Measurements from ENCODE around the gene MATK. TPM values are rescaled to one million over a fixed set of nuclear protein-coding genes. Genes with fewer than 3 reads are reported as not detected.
"Not testable (repeated sequence)": the region's sequence is repeated elsewhere in the genome, so short reads cannot be mapped to it uniquely, and the experiment has no call there.

Gene MATK
- total RNA-seq, 2 donors from 2014 or later: 0.78 TPM; not detected in 1

DNA sequence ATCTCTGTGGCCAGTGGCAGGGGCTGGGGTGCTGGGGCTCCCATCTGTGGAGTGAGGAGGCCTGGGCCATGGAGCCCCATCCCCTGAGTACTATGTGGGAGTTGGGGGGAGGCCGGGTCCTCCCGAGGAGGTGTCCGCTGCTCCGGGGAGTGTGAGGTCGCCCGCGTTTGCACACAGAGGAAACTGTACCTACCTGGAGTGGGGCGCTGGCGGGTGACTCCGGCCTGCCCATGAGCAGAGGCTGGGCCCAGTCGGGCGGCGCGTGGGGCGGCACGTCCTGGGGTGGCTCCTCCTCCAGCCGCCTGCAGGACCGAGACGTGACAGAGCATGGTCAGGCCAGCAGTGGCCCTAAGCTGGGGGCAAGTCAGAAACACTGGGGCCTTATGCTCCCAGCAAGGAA is 33.8 kb upstream of the MATK start:
- TF ChIP-seq, protein P1, sequence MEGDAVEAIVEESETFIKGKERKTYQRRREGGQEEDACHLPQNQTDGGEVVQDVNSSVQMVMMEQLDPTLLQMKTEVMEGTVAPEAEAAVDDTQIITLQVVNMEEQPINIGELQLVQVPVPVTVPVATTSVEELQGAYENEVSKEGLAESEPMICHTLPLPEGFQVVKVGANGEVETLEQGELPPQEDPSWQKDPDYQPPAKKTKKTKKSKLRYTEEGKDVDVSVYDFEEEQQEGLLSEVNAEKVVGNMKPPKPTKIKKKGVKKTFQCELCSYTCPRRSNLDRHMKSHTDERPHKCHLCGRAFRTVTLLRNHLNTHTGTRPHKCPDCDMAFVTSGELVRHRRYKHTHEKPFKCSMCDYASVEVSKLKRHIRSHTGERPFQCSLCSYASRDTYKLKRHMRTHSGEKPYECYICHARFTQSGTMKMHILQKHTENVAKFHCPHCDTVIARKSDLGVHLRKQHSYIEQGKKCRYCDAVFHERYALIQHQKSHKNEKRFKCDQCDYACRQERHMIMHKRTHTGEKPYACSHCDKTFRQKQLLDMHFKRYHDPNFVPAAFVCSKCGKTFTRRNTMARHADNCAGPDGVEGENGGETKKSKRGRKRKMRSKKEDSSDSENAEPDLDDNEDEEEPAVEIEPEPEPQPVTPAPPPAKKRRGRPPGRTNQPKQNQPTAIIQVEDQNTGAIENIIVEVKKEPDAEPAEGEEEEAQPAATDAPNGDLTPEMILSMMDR (IDR thresholded peaks at IDR 0.05): no peak
- no peak for TF ChIP-seq POLR2A (IDR thresholded peaks at IDR 0.05)
- intact Hi-C loops (cut with DNase I): loop anchor here (5.0 kb wide), 1 partner anchor 153 kb away; no protein-coding TSS in a partner anchor
- H3K27me3 ChIP-seq: no peaks in the 10 kb centered on the region
- H3K4me3 ChIP-seq: no peak overlapping the region
- H3K27ac ChIP-seq: no peak overlapping the region
- H3K9me3 ChIP-seq: no peaks in the 10 kb centered on the region
- H3K4me1 ChIP-seq: no peaks in the 10 kb centered on the region
- DNase-seq (no peak), ATAC-seq (no peak)
- H3K36me3 ChIP-seq (replicated peaks in 1 of 2; ENCODE audit: insufficient read depth in 1 of 2, low read depth in 2 of 2): no peaks in the 10 kb centered on the region
- WGBS, 2 donors: 0 to 95% methylated on average over 1 to 7 of the region's 19 CpGs

DNA sequence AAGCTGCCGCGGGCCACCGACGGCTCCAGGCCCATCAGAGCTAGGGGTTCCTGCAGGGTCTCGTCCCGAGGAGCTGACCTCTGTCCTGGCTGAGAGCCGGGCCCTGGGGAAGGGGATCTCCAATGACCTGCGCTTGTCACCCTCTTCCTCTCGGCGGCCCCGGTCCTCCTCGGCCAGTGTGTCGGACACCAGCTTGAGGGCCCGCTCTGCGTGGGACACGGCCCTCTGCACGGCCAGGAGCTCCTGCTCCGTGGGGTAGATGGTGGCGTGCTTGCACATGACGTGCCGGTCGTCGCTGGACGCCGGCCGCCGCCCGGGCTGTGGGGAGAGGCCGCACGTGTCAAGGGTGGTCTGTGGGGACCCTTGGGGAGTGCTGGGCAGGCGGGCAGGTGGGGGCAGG is 32.7 kb upstream of the MATK start:
- H3K27me3 ChIP-seq: no peaks in the 10 kb centered on the region
- H3K4me1 ChIP-seq: no peaks in the 10 kb centered on the region
- no peaks in the 10 kb centered on the region for H3K36me3 ChIP-seq (replicated peaks in 1 of 2; ENCODE audit: insufficient read depth in 1 of 2, low read depth in 2 of 2)
- DNase-seq: no peak
- H3K27ac ChIP-seq: no peak overlapping the region
- no peak for ATAC-seq
- TF ChIP-seq POLR2A (IDR thresholded peaks at IDR 0.05): no peak
- TF ChIP-seq, protein P1 (IDR thresholded peaks at IDR 0.05): no peak
- intact Hi-C loops (cut with DNase I): no loop called here
- no peak overlapping the region for H3K4me3 ChIP-seq
- WGBS, 2 donors: 48 to 52% methylated on average over 7 to 20 of the region's 31 CpGs
- H3K9me3 ChIP-seq: no peaks in the 10 kb centered on the region

DNA sequence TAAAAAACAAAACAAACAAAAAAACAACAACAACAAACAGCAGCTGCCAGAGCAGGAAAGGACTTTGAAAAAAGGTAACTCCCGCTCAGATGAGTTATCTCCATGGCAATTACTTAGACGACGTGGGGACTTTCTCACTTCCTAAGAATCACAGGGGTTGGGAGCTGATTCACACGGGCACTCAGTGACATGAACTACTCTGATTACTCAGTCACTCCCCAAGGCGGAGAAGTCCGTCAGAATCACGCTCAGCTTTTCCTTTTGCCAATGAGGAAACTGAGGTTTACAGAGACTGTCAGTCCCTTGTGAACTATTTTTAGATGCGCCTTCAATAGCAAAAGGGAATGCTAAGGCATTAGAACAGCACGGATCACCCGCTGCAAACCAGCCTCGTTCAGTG is 32.3 kb upstream of the MATK start:
- intact Hi-C loops (cut with DNase I): no loop called here
- Histone ChIP-seq H3K36me3 (replicated peaks in 1 of 2; ENCODE audit: insufficient read depth in 1 of 2, low read depth in 2 of 2) (no peaks in the 10 kb centered on the region), H3K4me3 (no peak overlapping the region), H3K27ac (no peak overlapping the region), H3K4me1 (no peaks in the 10 kb centered on the region), H3K9me3 (no peaks in the 10 kb centered on the region), H3K27me3 (no peaks in the 10 kb centered on the region)
- DNase-seq (no peak), ATAC-seq (no peak)
- WGBS, 2 donors: 37 to 44% methylated on average over 11 of the region's 11 CpGs
- TF ChIP-seq, protein P1 (IDR thresholded peaks at IDR 0.05): no peak
- TF ChIP-seq POLR2A (IDR thresholded peaks at IDR 0.05): no peak

DNA sequence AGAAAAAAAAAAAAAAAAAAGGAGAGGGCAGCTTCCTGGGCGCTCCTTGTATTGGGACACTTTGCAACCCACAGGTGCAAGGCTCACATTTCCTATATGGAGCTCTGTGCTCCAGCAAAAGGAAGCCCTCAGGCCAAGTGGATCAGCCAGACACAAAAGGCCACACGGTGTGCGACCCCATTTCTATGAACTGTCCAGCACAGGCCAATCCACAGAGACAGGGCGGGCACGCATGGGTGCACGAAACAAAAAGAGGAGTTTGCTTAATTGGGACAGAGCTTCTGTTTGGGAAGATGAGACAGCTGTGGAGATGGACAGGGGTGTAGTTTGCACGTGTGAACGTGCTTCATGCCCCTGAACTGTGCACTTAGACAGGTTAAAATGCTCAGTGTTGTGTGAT is 31.6 kb upstream of the MATK start:
- Histone ChIP-seq H3K9me3 (no peaks in the 10 kb centered on the region), H3K36me3 (replicated peaks in 1 of 2; ENCODE audit: insufficient read depth in 1 of 2, low read depth in 2 of 2) (no peaks in the 10 kb centered on the region), H3K4me1 (no peaks in the 10 kb centered on the region), H3K4me3 (no peak overlapping the region), H3K27ac (no peak overlapping the region), H3K27me3 (no peaks in the 10 kb centered on the region)
- intact Hi-C loops (cut with DNase I): no loop called here
- no peak for TF ChIP-seq POLR2A (IDR thresholded peaks at IDR 0.05)
- TF ChIP-seq, protein P1 (IDR thresholded peaks at IDR 0.05): no peak
- ATAC-seq: no peak
- WGBS, 2 donors: 74 to 76% methylated on average over 8 of the region's 8 CpGs
- DNase-seq: no peak

DNA sequence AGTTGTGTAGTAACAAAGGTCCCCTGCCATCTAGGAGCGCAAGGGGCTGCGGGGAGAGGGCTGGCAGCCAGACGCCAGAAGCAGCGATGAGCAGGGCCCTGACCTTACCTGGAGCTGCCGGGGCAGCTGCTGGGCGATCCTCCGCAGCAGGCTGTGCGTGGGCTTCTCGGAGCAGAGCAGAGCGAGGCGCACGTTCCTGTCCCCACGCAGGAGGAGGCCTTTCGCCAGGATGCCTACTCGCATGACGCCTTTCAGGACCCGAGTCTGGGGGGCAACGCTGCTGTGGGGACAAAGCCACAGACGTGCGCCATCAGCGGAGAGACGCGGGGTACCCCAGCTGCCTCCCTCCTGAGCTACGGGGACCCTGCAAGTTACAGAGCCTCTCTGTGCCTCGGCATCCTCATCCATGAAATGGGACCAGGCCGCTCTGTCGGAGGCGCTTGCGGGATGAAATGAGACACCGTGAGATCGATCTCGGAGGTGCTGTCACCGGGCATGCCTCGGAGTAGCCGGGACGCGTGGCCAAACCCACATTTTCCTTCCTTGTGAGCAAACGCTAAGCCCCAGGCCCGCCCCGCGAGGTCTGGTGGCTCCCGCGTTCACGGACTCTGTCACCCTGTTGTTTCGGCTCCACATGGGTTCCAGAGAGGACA is 30.5 kb upstream of the MATK start:
- Histone ChIP-seq H3K36me3 (replicated peaks in 1 of 2; ENCODE audit: insufficient read depth in 1 of 2, low read depth in 2 of 2) (no peaks in the 10 kb centered on the region), H3K4me3 (no peak overlapping the region), H3K27me3 (no peaks in the 10 kb centered on the region), H3K4me1 (no peaks in the 10 kb centered on the region), H3K9me3 (no peaks in the 10 kb centered on the region), H3K27ac (no peak overlapping the region)
- WGBS, 2 donors: 85 to 87% methylated on average over 9 to 42 of the region's 45 CpGs
- TF ChIP-seq POLR2A (IDR thresholded peaks at IDR 0.05): no peak
- TF ChIP-seq, protein P1 (IDR thresholded peaks at IDR 0.05): no peak
- DNase-seq: no peak
- ATAC-seq: no peak
- intact Hi-C loops (cut with DNase I): no loop called here

DNA sequence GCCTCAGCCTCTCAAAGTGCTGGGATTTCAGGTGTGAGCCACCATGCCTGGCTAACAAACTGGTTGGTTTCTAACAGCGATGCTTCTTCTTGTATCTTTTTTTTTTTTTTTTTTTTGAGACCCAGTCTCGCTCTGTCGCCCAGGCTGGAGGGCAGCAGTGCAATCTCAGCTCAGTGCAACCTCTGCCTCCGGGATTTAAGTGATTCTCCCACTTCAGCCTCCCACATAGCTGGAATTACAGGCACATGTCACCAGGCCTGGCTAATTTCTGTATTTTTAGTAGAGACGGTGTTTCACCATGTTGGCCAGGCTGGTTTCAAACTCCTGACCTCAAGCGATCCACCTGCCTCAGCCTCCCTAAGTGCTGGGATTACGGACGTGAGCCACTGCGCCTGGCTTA is 30.0 kb upstream of the MATK start:
- ATAC-seq; H3K36me3 ChIP-seq (replicated peaks in 1 of 2; ENCODE audit: insufficient read depth in 1 of 2, low read depth in 2 of 2); intact Hi-C loops (cut with DNase I); H3K9me3 ChIP-seq; H3K4me1 ChIP-seq; DNase-seq; H3K4me3 ChIP-seq; H3K27ac ChIP-seq; H3K27me3 ChIP-seq: not testable (repeated sequence)
- WGBS, 2 donors: 83 to 86% methylated on average over 4 to 7 of the region's 9 CpGs

Measured in body of pancreas (tissue), 4 donors.